ENCODE data around the gene HBEGF. TPM values are rescaled to one million over a fixed set of nuclear protein-coding genes. Genes with fewer than 3 reads are reported as not detected.

HBEGF gene
- total and polyA plus RNA-seq, 7 donors, result 4.7 to 17.6 (median 10.9) TPM

- TF ChIP-seq, protein P1, sequence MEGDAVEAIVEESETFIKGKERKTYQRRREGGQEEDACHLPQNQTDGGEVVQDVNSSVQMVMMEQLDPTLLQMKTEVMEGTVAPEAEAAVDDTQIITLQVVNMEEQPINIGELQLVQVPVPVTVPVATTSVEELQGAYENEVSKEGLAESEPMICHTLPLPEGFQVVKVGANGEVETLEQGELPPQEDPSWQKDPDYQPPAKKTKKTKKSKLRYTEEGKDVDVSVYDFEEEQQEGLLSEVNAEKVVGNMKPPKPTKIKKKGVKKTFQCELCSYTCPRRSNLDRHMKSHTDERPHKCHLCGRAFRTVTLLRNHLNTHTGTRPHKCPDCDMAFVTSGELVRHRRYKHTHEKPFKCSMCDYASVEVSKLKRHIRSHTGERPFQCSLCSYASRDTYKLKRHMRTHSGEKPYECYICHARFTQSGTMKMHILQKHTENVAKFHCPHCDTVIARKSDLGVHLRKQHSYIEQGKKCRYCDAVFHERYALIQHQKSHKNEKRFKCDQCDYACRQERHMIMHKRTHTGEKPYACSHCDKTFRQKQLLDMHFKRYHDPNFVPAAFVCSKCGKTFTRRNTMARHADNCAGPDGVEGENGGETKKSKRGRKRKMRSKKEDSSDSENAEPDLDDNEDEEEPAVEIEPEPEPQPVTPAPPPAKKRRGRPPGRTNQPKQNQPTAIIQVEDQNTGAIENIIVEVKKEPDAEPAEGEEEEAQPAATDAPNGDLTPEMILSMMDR (IDR thresholded peaks at IDR 0.05), result no peak
- TF ChIP-seq POLR2AphosphoS5 (IDR thresholded peaks at IDR 0.05) (no peak), POLR2A (IDR thresholded peaks at IDR 0.05) (no peak), EP300 (IDR thresholded peaks at IDR 0.05) (no peak)
- Histone ChIP-seq H3K36me3 (peaks cover 0 to 11% (median 1%) of the 10 kb centered on the region in 4 donors), H3K4me3 (no peak overlapping the region), H3K27ac (no peak overlapping the region), H3K9me3 (no peaks in the 10 kb centered on the region), H3K4me1 (peaks cover 0 to 26% (median 21%) of the 10 kb centered on the region in 4 donors), H3K27me3 (no peaks in the 10 kb centered on the region)
- no peak for DNase-seq
- whole genome bisulfite sequencing, 2 donors, result 68 to 82% methylated on average over 8 of the region's 8 CpGs
- intact Hi-C loops (cut with DNase I), result no loop called here
These were observed 18.2 kb downstream of the HBEGF start for GRCh38 chr5:140328036-140328764.

DNA sequence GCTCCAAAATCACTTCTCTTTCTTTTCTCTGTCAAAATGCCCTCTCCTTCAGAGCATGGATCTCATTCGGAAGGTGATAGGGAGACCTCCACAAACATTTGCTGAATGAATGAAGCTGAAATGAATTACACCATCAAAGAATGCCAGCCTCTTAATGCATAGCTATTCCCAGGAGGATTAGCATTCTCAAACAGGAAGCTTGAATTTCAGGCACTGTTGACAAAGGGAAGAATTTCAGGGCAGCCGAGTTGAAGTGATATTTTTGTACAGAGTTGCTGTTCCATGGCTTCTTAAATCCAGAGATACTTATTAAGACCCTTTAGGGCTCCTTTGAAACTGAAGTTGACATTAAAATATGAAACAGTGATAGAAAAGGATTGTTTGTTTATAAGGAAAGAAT lies 18.8 kb downstream of the HBEGF start:
- Histone ChIP-seq H3K4me3 (no peak overlapping the region), H3K36me3 (peaks cover 0 to 5% (median 0%) of the 10 kb centered on the region in 4 donors), H3K4me1 (peaks cover 0 to 33% (median 27%) of the 10 kb centered on the region in 4 donors), H3K9me3 (no peaks in the 10 kb centered on the region), H3K27ac (no peak overlapping the region), H3K27me3 (no peaks in the 10 kb centered on the region)
- TF ChIP-seq EP300 (IDR thresholded peaks at IDR 0.05) (no peak), POLR2A (IDR thresholded peaks at IDR 0.05) (no peak), POLR2AphosphoS5 (IDR thresholded peaks at IDR 0.05) (no peak)
- TF ChIP-seq, protein P1 (IDR thresholded peaks at IDR 0.05), result no peak
- WGBS, 2 donors, result 59% methylated on average over 2 of the region's 2 CpGs
- no peak for DNase-seq
- intact Hi-C loops (cut with DNase I), result no loop called here

DNA sequence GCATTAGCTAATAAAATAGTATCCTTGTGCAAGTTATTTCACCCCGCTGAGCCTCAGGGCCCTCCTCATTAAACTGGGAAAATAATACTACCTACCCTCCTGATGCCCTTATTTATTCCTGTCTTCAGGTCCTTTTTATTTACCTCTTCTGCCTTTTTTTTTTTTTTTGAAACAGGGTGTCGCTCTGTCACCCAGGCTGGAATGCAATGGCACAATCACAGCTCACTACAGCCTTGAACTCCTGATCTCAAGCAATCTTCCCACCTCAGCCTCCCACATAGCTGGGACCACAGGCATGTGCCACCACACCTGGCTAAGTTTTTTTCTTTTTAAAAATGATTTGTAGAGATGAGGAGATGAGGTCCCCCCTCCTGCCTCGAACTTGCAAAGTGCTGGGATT lies 20.9 kb downstream of the HBEGF start:
- no peak for DNase-seq
- Histone ChIP-seq H3K27ac (peak overlapping the region in 1 of 4 donors; percentile 87), H3K4me1 (peaks cover 0 to 48% (median 31%) of the 10 kb centered on the region in 4 donors), H3K27me3 (no peaks in the 10 kb centered on the region), H3K4me3 (no peak overlapping the region), H3K9me3 (no peaks in the 10 kb centered on the region), H3K36me3 (no peaks in the 10 kb centered on the region)
- intact Hi-C loops (cut with DNase I), result no loop called here
- 90 to 92% methylated on average over 3 of the region's 3 CpGs for WGBS, 2 donors
- no peak for TF ChIP-seq POLR2AphosphoS5 (IDR thresholded peaks at IDR 0.05)
- no peak for TF ChIP-seq EP300 (IDR thresholded peaks at IDR 0.05)
- TF ChIP-seq, protein P1 (IDR thresholded peaks at IDR 0.05), result no peak
- no peak for TF ChIP-seq POLR2A (IDR thresholded peaks at IDR 0.05)

- 44 to 78% methylated on average over 1 of the region's 1 CpG for WGBS, 2 donors
- H3K27ac ChIP-seq, result peak overlapping the region in 3 of 4 donors; percentile 77 to 87 (median 83)
- no peak overlapping the region for H3K4me3 ChIP-seq
- intact Hi-C loops (cut with DNase I), result no loop called here
- H3K4me1 ChIP-seq, result peaks cover 0 to 45% (median 31%) of the 10 kb centered on the region in 4 donors
- no peaks in the 10 kb centered on the region for H3K9me3 ChIP-seq
- DNase-seq, result no peak
- H3K36me3 ChIP-seq, result no peaks in the 10 kb centered on the region
- TF ChIP-seq, protein P1 (IDR thresholded peaks at IDR 0.05), result no peak
- TF ChIP-seq POLR2AphosphoS5 (IDR thresholded peaks at IDR 0.05), result peak in 1 of 4 donors; percentile 21
- H3K27me3 ChIP-seq, result no peaks in the 10 kb centered on the region
These were observed 21.7 kb downstream of the HBEGF start for GRCh38 chr5:140324617-140325241.
